C4-2B (cell line): ENCODE results near the gene HIVEP3.

Source experiments
- ZFX ChIP-seq: fragments of 450-650 bp; IDR thresholded peaks from 2 replicates; pipeline ENCODE4 v1.6.1; 2017
- TF ChIP-seq, protein P1 (sequence below): fragments of 450-650 bp; conservative IDR thresholded peaks from 2 replicates; pipeline ENCODE4 v1.5.1; 2017; ENCODE audit warnings: mild to moderate bottlenecking

DNA sequence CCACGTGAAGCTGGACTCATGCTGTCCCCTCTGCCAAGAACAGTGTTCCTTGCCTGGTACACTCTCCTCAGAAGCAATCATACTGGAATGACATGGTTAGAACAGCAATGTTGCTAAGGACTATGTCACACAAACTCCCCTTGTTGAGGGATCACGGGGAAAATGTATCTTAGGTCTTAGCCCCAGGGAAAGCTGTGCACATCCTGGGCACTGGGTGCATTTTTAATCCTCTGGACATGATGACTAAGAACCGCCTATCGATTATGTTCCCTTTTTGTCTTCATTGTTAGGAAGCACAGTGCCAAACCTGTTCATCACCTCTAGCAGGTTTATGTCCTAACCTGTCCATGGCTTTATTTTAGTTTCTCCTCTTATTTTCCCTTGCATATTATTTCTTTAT lies 115.1 kb downstream of the HIVEP3 start:
- TF ChIP-seq, protein P1, sequence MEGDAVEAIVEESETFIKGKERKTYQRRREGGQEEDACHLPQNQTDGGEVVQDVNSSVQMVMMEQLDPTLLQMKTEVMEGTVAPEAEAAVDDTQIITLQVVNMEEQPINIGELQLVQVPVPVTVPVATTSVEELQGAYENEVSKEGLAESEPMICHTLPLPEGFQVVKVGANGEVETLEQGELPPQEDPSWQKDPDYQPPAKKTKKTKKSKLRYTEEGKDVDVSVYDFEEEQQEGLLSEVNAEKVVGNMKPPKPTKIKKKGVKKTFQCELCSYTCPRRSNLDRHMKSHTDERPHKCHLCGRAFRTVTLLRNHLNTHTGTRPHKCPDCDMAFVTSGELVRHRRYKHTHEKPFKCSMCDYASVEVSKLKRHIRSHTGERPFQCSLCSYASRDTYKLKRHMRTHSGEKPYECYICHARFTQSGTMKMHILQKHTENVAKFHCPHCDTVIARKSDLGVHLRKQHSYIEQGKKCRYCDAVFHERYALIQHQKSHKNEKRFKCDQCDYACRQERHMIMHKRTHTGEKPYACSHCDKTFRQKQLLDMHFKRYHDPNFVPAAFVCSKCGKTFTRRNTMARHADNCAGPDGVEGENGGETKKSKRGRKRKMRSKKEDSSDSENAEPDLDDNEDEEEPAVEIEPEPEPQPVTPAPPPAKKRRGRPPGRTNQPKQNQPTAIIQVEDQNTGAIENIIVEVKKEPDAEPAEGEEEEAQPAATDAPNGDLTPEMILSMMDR: no peak
- no peak for TF ChIP-seq ZFX
